HCT116 (cell line): ENCODE data around the gene ATL1. TPM values are rescaled to one million over a fixed set of nuclear protein-coding genes. Genes with fewer than 3 reads are reported as not detected.

Experiments used
- ATAC-seq: fragments of 200-7000 bp; cut with Tn5 transposase; 2 replicates; pipeline ENCODE4 v1.9.1; 2020; ENCODE audit warnings: mild to moderate bottlenecking, moderate library complexity
- BruUV-seq: library from RNA; stranded (reverse); fragments of 400-500 nt; replicated peaks from 2 replicates; lab custom pipeline; 2021; lab: Mats Ljungman, UMichigan
- CTCF ChIA-PET: fragments of 300-600 bp; sonication (Branson Sonifier 250); formaldehyde crosslinking; loops from one replicate; lab custom pipeline; 2021; ENCODE audit warnings: antibody characterized with exemption; lab: Charles Lee
- POLR2A ChIA-PET: fragments of 300-600, 350-600 bp; sonication (Branson Sonifier 250); formaldehyde crosslinking; loops from one replicate; lab custom pipeline; 2021; ENCODE audit warnings: antibody characterized with exemption; lab: Charles Lee
- RAD21 ChIA-PET, 2 experiments: fragments of 300-600 bp; sonication (Branson Sonifier 250); formaldehyde crosslinking; loops; one replicate each; lab custom pipeline; 2023; ENCODE audit warnings: low total read pairs in 2 of 2; ENCODE audit not compliant: uncharacterized antibody in 2 of 2, unreplicated experiment in 2 of 2, low non-redundant PET in 1 of 2; lab: Charles Lee
- DNase-seq: peaks from one replicate; pipeline ENCODE4 v3.0.0-alpha.2; 2010; ENCODE audit warnings: low read depth, low spot score
- H2AFZ ChIP-seq: fragments of 200-600 bp; shearing (Covaris generic), sonication (generic); 2 replicates; pipeline ENCODE4 v1.6.1; 2017; ENCODE audit warnings: low read depth, mixed run types, mixed read lengths, antibody characterized with exemption, low read length; ENCODE audit not compliant: poor library complexity, severe bottlenecking
- H3K27ac ChIP-seq: 2 replicates; pipeline ENCODE4 v1.5.1; 2012; ENCODE audit warnings: low read depth, low read length
- H3K27me3 ChIP-seq: fragments of 200-600 bp; sonication (generic); 2 replicates; pipeline ENCODE4 v1.6.1; 2016; ENCODE audit warnings: mixed run types, low read length, mixed read lengths; ENCODE audit not compliant: insufficient read depth
- H3K36me3 ChIP-seq, 2 experiments: fragments of 200-500 bp in 1 of 2; fragments of 200-600 bp in 1 of 2; sonication (Bioruptor generic) in 1 of 2; sonication (generic) in 1 of 2; 2 replicates each; pipeline versions ENCODE4 v1.5.1 to v1.6.1; 2014 to 2016; ENCODE audit warnings: low read length in 2 of 2, inconsistent platforms in 1 of 2, mixed read lengths in 1 of 2, mixed run types in 1 of 2; ENCODE audit not compliant: insufficient read depth in 2 of 2, control insufficient read depth in 1 of 2
- H3K4me1 ChIP-seq, 2 experiments: fragments of 200-600 bp in 1 of 2; sonication (generic) in 1 of 2; 2 replicates each; pipeline versions ENCODE4 v1.5.1 to v1.6.1; 2012 to 2017; ENCODE audit warnings: low read length in 2 of 2, inconsistent platforms in 1 of 2, mild to moderate bottlenecking in 1 of 2, mixed read lengths in 1 of 2, mixed run types in 1 of 2, moderate library complexity in 1 of 2; ENCODE audit not compliant: insufficient read depth in 2 of 2, control insufficient read depth in 1 of 2
- H3K4me2 ChIP-seq: fragments of 200-600 bp; sonication (generic); 2 replicates; pipeline ENCODE4 v1.6.1; 2017; ENCODE audit warnings: mixed run types, low read length, mixed read lengths
- H3K4me3 ChIP-seq, 2 experiments: fragments of 200-600 bp in 1 of 2; sonication (generic) in 1 of 2; replicated peaks in 1 of 2; 2 replicates each; pipeline ENCODE4 v1.5.1; 2011 to 2016; ENCODE audit warnings: low read length in 2 of 2, control low read depth in 1 of 2, low read depth in 1 of 2, mild to moderate bottlenecking in 1 of 2, mixed read lengths in 1 of 2, mixed run types in 1 of 2
- H3K79me2 ChIP-seq: fragments of 200-600 bp; sonication (generic); 2 replicates; pipeline ENCODE4 v1.6.1; 2017; ENCODE audit warnings: mild to moderate bottlenecking, mixed run types, low read length, moderate library complexity, mixed read lengths; ENCODE audit not compliant: insufficient read depth
- H3K9ac ChIP-seq: fragments of 200-600 bp; sonication (generic); 2 replicates; pipeline ENCODE4 v1.6.1; 2016; ENCODE audit warnings: low read length, mixed read lengths
- H3K9me2 ChIP-seq: fragments of 200-600 bp; sonication (generic), shearing (Covaris generic); 2 replicates; pipeline ENCODE4 v1.6.1; 2017; ENCODE audit warnings: mixed run types, mild to moderate bottlenecking, moderate library complexity; ENCODE audit not compliant: insufficient read depth
- H3K9me3 ChIP-seq, 2 experiments: fragments of 200-500 bp in 1 of 2; fragments of 200-600 bp in 1 of 2; sonication (Bioruptor generic) in 1 of 2; sonication (generic) in 1 of 2; 2 replicates each; pipeline ENCODE4 v1.6.1; 2014 to 2017; ENCODE audit warnings: low read length in 2 of 2, mixed read lengths in 2 of 2, inconsistent platforms in 1 of 2, low read depth in 1 of 2, mild to moderate bottlenecking in 1 of 2, mixed run types in 1 of 2, moderate library complexity in 1 of 2; ENCODE audit not compliant: control insufficient read depth in 1 of 2, insufficient read depth in 1 of 2
- H4K20me1 ChIP-seq: fragments of 200-600 bp; sonication (generic), shearing (Covaris generic); 2 replicates; pipeline ENCODE4 v1.6.1; 2017; ENCODE audit warnings: mixed run types, mild to moderate bottlenecking, moderate library complexity; ENCODE audit not compliant: insufficient read depth
- EGR1 ChIP-seq: IDR thresholded peaks from 2 replicates; pipeline ENCODE4 v1.6.1; 2012; ENCODE audit warnings: low read depth
- EZH2 ChIP-seq: fragments of 200-600 bp; sonication (generic); IDR thresholded peaks from 2 replicates; pipeline ENCODE4 v1.6.1; 2017; ENCODE audit warnings: antibody characterized with exemption, mixed run types
- EZH2phosphoT487 ChIP-seq: fragments of 200-600 bp; IDR thresholded peaks from 2 replicates; pipeline ENCODE4 v1.6.1; 2018; ENCODE audit warnings: antibody characterized with exemption, borderline replicate concordance
- FOSL1 ChIP-seq: IDR thresholded peaks from 2 replicates; pipeline ENCODE4 v1.6.1; 2012; ENCODE audit warnings: low read depth
- JUND ChIP-seq: IDR thresholded peaks from 2 replicates; pipeline ENCODE4 v1.6.1; 2012
- POLR2AphosphoS5 ChIP-seq: IDR thresholded peaks from 2 replicates; pipeline ENCODE4 v1.6.1; 2011; ENCODE audit warnings: mild to moderate bottlenecking, low read depth, low read length, moderate library complexity
- SRF ChIP-seq: IDR thresholded peaks from 2 replicates; pipeline ENCODE4 v1.6.1; 2012; ENCODE audit warnings: low read depth
- YY1 ChIP-seq: IDR thresholded peaks from 2 replicates; pipeline ENCODE4 v1.6.1; 2011; ENCODE audit warnings: low read length, low read depth, moderate library complexity, mild to moderate bottlenecking; ENCODE audit not compliant: insufficient replicate concordance; ENCODE audit errors: extremely low read depth
- ZFX ChIP-seq: fragments of 450-650 bp; IDR thresholded peaks from 2 replicates; pipeline ENCODE4 v1.6.1; 2017
- intact Hi-C: fragments of 100-400 bp; cut with micrococcal nuclease; formaldehyde crosslinking; loops from 2 replicates; pipeline ENCODE4 v1.10.0; 2022
- total RNA-seq: library from RNA; stranded (reverse); gene quantifications from one replicate; pipeline ENCODE4 v1.2.1, GENCODE V29; 2021; ENCODE audit not compliant: unreplicated experiment
- TF ChIP-seq, protein P1 (sequence below), 3 experiments: fragments of 200-600 bp in 1 of 3; sonication (generic) in 1 of 3; IDR thresholded peaks in 2 of 3; conservative IDR thresholded peaks in 1 of 3; 2 replicates each; pipeline ENCODE4 v1.5.1; 2012 to 2017; ENCODE audit warnings: low read depth in 2 of 3, low read length in 2 of 3, antibody characterized with exemption in 1 of 3, borderline replicate concordance in 1 of 3, control low read depth in 1 of 3, mild to moderate bottlenecking in 1 of 3, mixed read lengths in 1 of 3, mixed run types in 1 of 3, moderate library complexity in 1 of 3; ENCODE audit not compliant: insufficient read depth in 1 of 3
- TF ChIP-seq, protein P2 (sequence below): IDR thresholded peaks from 2 replicates; pipeline ENCODE4 v1.6.1; 2011; ENCODE audit warnings: mild to moderate bottlenecking, low read length, moderate library complexity; ENCODE audit not compliant: insufficient replicate concordance; ENCODE audit errors: extremely low read depth
- TF ChIP-seq, protein P3 (sequence below): IDR thresholded peaks from 2 replicates; pipeline ENCODE4 v1.6.1; 2012

The ATL1 gene
- total RNA-seq, 1 experiment from 2014 or later = 1.4 TPM

DNA sequence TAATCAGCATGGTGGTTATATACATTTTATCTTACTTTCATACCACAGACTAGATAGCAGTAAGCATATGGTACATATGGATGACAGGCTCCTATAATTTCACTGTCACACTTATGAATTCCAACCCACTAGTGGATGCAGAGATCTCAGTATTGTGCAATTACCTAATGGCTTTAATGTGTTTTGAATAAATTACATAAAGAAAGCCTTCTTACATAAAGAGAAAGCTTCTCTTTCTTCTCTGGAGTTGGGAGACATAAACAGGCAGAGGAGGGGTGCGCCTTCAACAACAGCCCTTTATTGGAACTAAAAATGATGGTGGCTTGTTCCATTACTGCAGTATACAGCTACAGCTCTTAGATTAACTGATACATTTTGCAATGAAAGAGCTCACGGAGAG is 55.6 kb downstream of the ATL1 start:
- ChIA-PET RAD21 (no interaction called here), CTCF (no interaction called here), POLR2A (no interaction called here)
- intact Hi-C loops = no loop called here
- Histone ChIP-seq H3K27ac (no peak overlapping the region), H3K4me2 (no peak overlapping the region), H3K4me1 (peaks cover 2 to 5% of the 10 kb centered on the region in 2 experiments; a peak in 3 of 4 replicates), H3K4me3 (no peak overlapping the region), H3K9me2 (no peaks in the 10 kb centered on the region), H3K9me3 (no peaks in the 10 kb centered on the region), H3K9ac (no peak overlapping the region), H3K36me3 (no peaks in the 10 kb centered on the region), H3K27me3 (no peaks in the 10 kb centered on the region), H4K20me1 (no peaks in the 10 kb centered on the region), H3K79me2 (no peaks in the 10 kb centered on the region), H2AFZ (no peak overlapping the region)
- DNase-seq (no peak), ATAC-seq (no peak)
- no peak for TF ChIP-seq EZH2
- no peak for TF ChIP-seq SRF
- no peak for TF ChIP-seq EGR1
- no peak for TF ChIP-seq POLR2AphosphoS5
- TF ChIP-seq JUND = no peak
- no peak for TF ChIP-seq EZH2phosphoT487
- TF ChIP-seq ZFX = no peak
- no peak for TF ChIP-seq YY1
- TF ChIP-seq FOSL1 = no peak
- TF ChIP-seq, protein P1, sequence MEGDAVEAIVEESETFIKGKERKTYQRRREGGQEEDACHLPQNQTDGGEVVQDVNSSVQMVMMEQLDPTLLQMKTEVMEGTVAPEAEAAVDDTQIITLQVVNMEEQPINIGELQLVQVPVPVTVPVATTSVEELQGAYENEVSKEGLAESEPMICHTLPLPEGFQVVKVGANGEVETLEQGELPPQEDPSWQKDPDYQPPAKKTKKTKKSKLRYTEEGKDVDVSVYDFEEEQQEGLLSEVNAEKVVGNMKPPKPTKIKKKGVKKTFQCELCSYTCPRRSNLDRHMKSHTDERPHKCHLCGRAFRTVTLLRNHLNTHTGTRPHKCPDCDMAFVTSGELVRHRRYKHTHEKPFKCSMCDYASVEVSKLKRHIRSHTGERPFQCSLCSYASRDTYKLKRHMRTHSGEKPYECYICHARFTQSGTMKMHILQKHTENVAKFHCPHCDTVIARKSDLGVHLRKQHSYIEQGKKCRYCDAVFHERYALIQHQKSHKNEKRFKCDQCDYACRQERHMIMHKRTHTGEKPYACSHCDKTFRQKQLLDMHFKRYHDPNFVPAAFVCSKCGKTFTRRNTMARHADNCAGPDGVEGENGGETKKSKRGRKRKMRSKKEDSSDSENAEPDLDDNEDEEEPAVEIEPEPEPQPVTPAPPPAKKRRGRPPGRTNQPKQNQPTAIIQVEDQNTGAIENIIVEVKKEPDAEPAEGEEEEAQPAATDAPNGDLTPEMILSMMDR (IDR thresholded peaks at IDR 0.05 in 2 of 3, conservative IDR thresholded peaks at IDR 0.05 in 1 of 3; ENCODE audit: borderline replicate concordance in 1 of 3, insufficient read depth in 1 of 3, low read depth in 2 of 3, low read length in 2 of 3) = no peak
- TF ChIP-seq, protein P2, sequence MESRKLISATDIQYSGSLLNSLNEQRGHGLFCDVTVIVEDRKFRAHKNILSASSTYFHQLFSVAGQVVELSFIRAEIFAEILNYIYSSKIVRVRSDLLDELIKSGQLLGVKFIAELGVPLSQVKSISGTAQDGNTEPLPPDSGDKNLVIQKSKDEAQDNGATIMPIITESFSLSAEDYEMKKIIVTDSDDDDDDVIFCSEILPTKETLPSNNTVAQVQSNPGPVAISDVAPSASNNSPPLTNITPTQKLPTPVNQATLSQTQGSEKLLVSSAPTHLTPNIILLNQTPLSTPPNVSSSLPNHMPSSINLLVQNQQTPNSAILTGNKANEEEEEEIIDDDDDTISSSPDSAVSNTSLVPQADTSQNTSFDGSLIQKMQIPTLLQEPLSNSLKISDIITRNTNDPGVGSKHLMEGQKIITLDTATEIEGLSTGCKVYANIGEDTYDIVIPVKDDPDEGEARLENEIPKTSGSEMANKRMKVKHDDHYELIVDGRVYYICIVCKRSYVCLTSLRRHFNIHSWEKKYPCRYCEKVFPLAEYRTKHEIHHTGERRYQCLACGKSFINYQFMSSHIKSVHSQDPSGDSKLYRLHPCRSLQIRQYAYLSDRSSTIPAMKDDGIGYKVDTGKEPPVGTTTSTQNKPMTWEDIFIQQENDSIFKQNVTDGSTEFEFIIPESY = no peak
- TF ChIP-seq, protein P3, sequence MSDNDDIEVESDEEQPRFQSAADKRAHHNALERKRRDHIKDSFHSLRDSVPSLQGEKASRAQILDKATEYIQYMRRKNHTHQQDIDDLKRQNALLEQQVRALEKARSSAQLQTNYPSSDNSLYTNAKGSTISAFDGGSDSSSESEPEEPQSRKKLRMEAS = no peak
- BruUV-seq = no TSS peak
